Measurements from ENCODE around the gene GPR152.

Gene GPR152

DNA sequence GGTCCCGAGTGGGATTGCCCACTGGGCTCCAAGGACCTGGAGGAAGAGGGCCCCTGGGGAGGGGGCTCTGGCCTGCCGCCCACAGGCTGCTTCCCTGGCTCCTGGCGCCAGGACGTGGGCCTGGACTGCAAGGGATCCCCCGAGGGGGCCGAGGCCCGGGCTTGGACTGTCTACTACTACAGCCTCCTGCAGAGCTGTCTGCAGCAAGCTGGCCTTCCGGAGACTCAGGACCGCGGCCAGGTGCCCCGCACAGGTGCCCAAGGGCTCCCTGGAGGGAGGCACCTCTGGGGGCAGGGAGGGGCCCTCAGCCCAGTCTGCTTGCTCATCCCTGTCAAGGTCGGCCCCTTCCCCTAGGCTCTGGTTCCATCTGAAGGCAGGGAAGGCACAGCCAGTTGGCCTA lies 35.1 kb downstream of the GPR152 start:
- H3K27ac ChIP-seq (replicated peaks): no peak overlapping the region
- no peak for DNase-seq (ENCODE audit: low read depth in 1 of 2, low spot score in 1 of 2)
- no peak overlapping the region for H3K4me3 ChIP-seq (replicated peaks; ENCODE audit: insufficient read depth, low read length)
- TF ChIP-seq, protein P1, sequence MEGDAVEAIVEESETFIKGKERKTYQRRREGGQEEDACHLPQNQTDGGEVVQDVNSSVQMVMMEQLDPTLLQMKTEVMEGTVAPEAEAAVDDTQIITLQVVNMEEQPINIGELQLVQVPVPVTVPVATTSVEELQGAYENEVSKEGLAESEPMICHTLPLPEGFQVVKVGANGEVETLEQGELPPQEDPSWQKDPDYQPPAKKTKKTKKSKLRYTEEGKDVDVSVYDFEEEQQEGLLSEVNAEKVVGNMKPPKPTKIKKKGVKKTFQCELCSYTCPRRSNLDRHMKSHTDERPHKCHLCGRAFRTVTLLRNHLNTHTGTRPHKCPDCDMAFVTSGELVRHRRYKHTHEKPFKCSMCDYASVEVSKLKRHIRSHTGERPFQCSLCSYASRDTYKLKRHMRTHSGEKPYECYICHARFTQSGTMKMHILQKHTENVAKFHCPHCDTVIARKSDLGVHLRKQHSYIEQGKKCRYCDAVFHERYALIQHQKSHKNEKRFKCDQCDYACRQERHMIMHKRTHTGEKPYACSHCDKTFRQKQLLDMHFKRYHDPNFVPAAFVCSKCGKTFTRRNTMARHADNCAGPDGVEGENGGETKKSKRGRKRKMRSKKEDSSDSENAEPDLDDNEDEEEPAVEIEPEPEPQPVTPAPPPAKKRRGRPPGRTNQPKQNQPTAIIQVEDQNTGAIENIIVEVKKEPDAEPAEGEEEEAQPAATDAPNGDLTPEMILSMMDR (IDR thresholded peaks at IDR 0.05; ENCODE audit: insufficient read depth, low read length): no peak
- TF ChIP-seq POLR2AphosphoS5 (IDR thresholded peaks at IDR 0.05; ENCODE audit: low read depth): no peak
- no peak for TF ChIP-seq GABPA (IDR thresholded peaks at IDR 0.05; ENCODE audit: low read depth)
- TF ChIP-seq, protein P2, sequence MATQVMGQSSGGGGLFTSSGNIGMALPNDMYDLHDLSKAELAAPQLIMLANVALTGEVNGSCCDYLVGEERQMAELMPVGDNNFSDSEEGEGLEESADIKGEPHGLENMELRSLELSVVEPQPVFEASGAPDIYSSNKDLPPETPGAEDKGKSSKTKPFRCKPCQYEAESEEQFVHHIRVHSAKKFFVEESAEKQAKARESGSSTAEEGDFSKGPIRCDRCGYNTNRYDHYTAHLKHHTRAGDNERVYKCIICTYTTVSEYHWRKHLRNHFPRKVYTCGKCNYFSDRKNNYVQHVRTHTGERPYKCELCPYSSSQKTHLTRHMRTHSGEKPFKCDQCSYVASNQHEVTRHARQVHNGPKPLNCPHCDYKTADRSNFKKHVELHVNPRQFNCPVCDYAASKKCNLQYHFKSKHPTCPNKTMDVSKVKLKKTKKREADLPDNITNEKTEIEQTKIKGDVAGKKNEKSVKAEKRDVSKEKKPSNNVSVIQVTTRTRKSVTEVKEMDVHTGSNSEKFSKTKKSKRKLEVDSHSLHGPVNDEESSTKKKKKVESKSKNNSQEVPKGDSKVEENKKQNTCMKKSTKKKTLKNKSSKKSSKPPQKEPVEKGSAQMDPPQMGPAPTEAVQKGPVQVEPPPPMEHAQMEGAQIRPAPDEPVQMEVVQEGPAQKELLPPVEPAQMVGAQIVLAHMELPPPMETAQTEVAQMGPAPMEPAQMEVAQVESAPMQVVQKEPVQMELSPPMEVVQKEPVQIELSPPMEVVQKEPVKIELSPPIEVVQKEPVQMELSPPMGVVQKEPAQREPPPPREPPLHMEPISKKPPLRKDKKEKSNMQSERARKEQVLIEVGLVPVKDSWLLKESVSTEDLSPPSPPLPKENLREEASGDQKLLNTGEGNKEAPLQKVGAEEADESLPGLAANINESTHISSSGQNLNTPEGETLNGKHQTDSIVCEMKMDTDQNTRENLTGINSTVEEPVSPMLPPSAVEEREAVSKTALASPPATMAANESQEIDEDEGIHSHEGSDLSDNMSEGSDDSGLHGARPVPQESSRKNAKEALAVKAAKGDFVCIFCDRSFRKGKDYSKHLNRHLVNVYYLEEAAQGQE (IDR thresholded peaks at IDR 0.05; ENCODE audit: insufficient replicate concordance, low read depth): no peak
- no peak for TF ChIP-seq SPI1 (IDR thresholded peaks at IDR 0.05; ENCODE audit: borderline replicate concordance, low read depth)
- H3K27me3 ChIP-seq (ENCODE audit: insufficient read depth, poor library complexity, severe bottlenecking): no peaks in the 10 kb centered on the region

DNA sequence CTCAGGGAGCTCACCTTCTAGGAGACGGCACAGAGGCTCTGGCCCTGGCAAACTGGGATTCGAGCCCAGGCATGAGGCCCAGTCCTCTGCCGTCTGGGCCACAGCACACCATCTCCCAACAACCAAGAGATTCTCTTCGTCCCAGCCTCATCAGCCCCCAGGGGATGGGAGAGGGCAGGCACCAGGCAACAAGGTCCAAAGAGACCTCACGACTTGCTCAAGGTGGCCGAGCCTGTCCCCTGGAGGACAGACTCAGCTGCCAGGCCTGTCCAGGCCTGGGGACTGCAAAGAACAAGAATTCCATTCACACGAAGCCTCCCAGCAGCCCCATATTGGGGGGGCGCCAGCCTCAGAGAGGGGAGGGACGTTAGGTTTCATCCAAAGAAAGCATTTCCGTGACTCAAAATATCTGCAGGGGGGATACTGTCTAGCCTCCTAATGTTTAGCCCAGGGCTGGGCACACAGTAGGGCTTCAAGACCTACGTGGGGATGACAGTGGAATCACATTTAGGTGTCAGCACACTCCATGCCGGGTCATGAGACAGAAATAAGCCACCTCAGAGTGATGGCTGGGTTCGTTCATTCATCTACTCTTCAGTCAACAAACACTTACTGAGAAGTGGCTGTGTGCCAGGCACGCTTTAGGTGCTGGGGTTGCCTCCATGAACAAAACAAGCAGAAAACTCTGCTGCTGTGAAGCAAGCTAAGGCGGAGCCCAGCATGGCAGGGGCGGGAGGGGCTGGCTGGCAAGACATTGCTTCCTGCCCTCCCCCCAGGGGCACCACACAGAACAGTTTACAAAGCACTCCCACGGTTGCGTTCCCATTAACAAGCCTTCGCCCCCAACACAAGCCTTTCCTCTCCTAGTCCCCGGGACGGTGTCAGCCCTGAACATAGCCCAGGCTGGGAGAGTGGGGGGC lies 35.9 kb downstream of the GPR152 start:
- Histone ChIP-seq H3K27me3 (ENCODE audit: insufficient read depth, poor library complexity, severe bottlenecking) (no peaks in the 10 kb centered on the region), H3K4me3 (replicated peaks; ENCODE audit: insufficient read depth, low read length) (no peak overlapping the region), H3K27ac (replicated peaks) (no peak overlapping the region)
- TF ChIP-seq, protein P2 (IDR thresholded peaks at IDR 0.05; ENCODE audit: insufficient replicate concordance, low read depth): no peak
- TF ChIP-seq POLR2AphosphoS5 (IDR thresholded peaks at IDR 0.05; ENCODE audit: low read depth) (no peak), GABPA (IDR thresholded peaks at IDR 0.05; ENCODE audit: low read depth) (no peak)
- DNase-seq (ENCODE audit: low read depth in 1 of 2, low spot score in 1 of 2): peak in 1 of 2 experiments; percentile 68

DNA sequence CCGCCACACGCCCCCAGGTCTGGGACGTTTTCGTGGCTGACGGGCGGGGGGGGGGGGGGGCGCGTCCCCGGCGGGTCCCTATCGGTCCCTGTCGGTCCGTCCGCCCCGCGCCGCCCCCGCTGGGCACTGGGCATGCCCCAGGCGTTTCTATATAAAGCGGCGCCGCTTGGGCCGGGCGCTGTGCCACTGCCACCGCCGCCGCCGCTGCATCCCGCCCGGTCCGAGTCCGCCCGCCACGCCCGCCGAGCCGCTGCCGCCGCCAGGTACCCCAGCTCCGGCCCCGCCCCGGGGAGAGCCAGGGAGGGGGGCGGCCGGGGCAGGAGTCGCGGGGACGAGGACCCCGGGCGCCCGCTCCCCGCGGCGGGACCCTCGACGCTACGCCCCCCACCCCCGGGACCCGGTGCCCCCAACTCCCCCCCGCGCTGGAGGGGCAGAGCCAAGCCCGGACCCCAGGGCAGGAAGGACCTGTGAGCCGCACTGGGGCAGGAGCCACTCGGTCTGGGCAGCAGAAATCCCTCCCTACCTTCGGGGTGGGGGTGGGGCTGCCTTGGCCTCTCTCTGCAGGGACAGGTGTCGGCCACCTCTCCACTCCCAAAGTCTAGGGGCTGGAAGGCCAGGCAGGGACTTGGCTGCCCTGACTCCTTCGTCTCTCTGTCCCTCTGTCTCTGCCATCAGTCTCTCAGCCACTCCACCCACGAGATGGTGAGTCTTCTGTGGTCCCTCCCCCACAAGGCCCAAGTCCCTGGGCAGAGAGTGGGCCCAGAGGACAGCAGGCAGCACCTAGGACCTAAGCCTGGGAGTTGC lies 36.8 kb downstream of the GPR152 start, which contains the start of gene CARNS1:
CARNS1 (plus strand) TSS at position 178 of the 804 bp plus-strand sequence; CDS start at position 700, 522 bp downstream.
- DNase-seq (ENCODE audit: low read depth in 1 of 2, low spot score in 1 of 2): no peak

More for the DNA sequence above, 36.8 kb downstream of the GPR152 start, which contains the start of gene CARNS1:
- TF ChIP-seq, protein P1 (IDR thresholded peaks at IDR 0.05; ENCODE audit: insufficient read depth, low read length): no peak
- TF ChIP-seq POLR2AphosphoS5 (IDR thresholded peaks at IDR 0.05; ENCODE audit: low read depth) (no peak), SPI1 (IDR thresholded peaks at IDR 0.05; ENCODE audit: borderline replicate concordance, low read depth) (no peak), GABPA (IDR thresholded peaks at IDR 0.05; ENCODE audit: low read depth) (no peak)
- TF ChIP-seq, protein P2 (IDR thresholded peaks at IDR 0.05; ENCODE audit: insufficient replicate concordance, low read depth): no peak
- Histone ChIP-seq H3K4me3 (replicated peaks; ENCODE audit: insufficient read depth, low read length) (no peak within 1 kb of the TSS), H3K27ac (replicated peaks) (no peak within 1 kb of the TSS), H3K27me3 (ENCODE audit: insufficient read depth, poor library complexity, severe bottlenecking) (no peaks in the 10 kb centered on the region)
